Activated naive CD4-positive, alpha-beta T cell treated with anti-CD3 and anti-CD28 coated beads, Interleukin-2, amount 50 U/mL, for 24 hours (primary cell): Measurements from ENCODE around the gene GDPD2.
A peak's percentile ranks its signal among the peaks of the same experiment; 100 is the strongest.
"Not testable (repeated sequence)": the region's sequence is repeated elsewhere in the genome, so short reads cannot be mapped to it uniquely, and the experiment has no call there.

Experiments used
- H3K27ac Mint-ChIP-seq: one replicate; pipeline ENCODE4 v1.8.0; 2021; ENCODE audit warnings: mild to moderate bottlenecking, mixed read lengths
- H3K27me3 Mint-ChIP-seq: one replicate; pipeline ENCODE4 v1.8.0; 2021; ENCODE audit warnings: mixed read lengths
- H3K36me3 Mint-ChIP-seq: one replicate; pipeline ENCODE4 v1.8.0; 2021; ENCODE audit warnings: mixed read lengths
- H3K4me1 Mint-ChIP-seq: one replicate; pipeline ENCODE4 v1.8.0; 2021; ENCODE audit warnings: mixed read lengths
- H3K4me3 Mint-ChIP-seq: one replicate; pipeline ENCODE4 v1.8.0; 2021; ENCODE audit warnings: mild to moderate bottlenecking, mixed read lengths
- H3K9me3 Mint-ChIP-seq: one replicate; pipeline ENCODE4 v1.8.0; 2021; ENCODE audit warnings: mixed read lengths

GDPD2 gene, protein sequence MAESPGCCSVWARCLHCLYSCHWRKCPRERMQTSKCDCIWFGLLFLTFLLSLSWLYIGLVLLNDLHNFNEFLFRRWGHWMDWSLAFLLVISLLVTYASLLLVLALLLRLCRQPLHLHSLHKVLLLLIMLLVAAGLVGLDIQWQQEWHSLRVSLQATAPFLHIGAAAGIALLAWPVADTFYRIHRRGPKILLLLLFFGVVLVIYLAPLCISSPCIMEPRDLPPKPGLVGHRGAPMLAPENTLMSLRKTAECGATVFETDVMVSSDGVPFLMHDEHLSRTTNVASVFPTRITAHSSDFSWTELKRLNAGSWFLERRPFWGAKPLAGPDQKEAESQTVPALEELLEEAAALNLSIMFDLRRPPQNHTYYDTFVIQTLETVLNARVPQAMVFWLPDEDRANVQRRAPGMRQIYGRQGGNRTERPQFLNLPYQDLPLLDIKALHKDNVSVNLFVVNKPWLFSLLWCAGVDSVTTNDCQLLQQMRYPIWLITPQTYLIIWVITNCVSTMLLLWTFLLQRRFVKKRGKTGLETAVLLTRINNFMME

DNA sequence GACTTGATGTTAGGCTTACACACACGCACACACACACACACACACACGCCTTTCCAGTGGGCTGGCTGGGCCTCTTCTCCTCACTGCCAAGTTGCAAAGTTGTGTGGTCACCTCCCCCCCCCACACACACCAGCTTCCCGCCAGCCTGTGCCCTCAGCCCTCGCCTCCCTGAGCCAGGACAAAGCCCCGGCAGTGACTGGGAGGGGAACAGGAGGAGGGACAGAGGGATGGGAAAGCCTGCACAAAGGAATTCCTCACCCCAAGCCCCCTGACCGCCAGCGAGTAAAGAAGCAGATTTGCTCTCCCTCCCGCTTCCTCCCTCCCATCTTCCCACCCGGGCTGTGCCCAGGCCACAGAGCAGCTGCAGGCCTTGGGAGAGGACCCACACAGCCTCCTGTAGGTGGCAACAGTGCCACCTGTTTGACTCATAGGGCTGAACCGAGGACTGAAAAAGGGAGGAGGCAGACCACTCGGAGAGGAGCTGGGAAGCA, at the start of gene GDPD2:
TSS of gene GDPD2 (plus strand) at position 464 of the 491 bp plus-strand sequence. CDS start 1,671 bp downstream, outside the sequence.
- Mint-ChIP-seq H3K27me3 (peaks cover 1% of the 10 kb centered on the region), H3K4me3 (no peak within 1 kb of the TSS), H3K9me3 (no peaks in the 10 kb centered on the region), H3K4me1 (no peaks in the 10 kb centered on the region), H3K27ac (no peak within 1 kb of the TSS), H3K36me3 (no peaks in the 10 kb centered on the region)

DNA sequence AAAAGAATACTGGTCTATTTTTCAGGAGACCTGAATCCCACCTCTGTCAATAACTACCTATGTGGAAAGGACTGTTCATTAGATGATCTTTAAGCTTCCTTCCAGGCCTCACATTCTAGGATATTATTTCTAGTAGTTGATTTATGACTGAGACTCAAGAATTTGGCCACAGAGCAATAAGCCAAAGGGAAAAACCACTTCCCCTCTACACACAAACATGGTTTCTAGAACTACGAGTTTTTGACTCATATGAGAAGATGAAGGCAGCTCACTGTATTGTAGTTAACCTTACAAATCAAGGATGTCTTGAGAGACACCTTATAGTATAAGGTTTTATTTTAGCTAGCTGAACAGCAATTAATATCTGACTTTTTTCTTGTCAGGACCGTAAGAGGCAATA, 36.9 kb upstream of the GDPD2 start:
- H3K4me1 Mint-ChIP-seq = no peaks in the 10 kb centered on the region
- no peaks in the 10 kb centered on the region for H3K9me3 Mint-ChIP-seq
- H3K4me3 Mint-ChIP-seq = no peak overlapping the region
- H3K27me3 Mint-ChIP-seq = no peaks in the 10 kb centered on the region
- H3K36me3 Mint-ChIP-seq = no peaks in the 10 kb centered on the region
- H3K27ac Mint-ChIP-seq = no peak overlapping the region

DNA sequence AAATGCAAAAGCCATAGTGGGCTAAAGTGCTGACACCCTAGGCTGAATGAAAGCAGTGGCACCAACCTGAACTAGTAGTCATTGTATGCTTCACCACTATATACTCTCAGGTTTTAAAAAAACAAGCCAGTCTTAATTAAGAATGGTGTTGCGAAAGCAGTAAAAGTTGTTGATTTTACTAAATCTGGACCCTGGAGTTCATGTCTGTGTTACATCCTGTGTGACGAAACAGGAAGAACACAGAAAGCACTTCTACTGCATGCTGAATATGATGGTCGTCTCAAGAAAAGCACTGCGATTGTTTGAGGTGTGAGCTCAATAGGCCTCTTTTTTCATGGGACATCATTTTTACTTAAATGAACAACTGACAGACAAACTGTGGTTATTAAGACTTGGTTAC, 24.2 kb upstream of the GDPD2 start:
- Mint-ChIP-seq H3K4me1 (peaks cover 13% of the 10 kb centered on the region), H3K27me3 (no peaks in the 10 kb centered on the region), H3K9me3 (no peaks in the 10 kb centered on the region), H3K36me3 (no peaks in the 10 kb centered on the region), H3K27ac (peak overlapping the region; percentile 86), H3K4me3 (peak overlapping the region; percentile 39)

DNA sequence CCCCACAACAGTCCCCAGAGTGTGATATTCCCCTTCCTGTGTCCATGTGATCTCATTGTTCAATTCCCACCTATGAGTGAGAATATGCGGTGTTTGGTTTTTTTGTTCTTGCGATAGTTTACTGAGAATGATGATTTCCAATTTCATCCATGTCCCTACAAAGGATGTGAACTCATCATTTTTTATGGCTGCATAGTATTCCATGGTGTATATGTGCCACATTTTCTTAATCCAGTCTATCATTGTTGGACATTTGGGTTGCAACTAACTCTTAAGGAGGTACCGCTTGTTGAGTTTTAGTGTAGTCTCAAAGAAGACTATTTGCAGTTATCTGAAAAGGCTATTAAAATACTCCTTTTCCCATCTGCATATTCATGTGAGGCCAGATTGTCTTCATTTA, 22.9 kb upstream of the GDPD2 start:
- H3K9me3 Mint-ChIP-seq, H3K36me3 Mint-ChIP-seq, H3K27me3 Mint-ChIP-seq, H3K27ac Mint-ChIP-seq, H3K4me3 Mint-ChIP-seq: not testable (repeated sequence)
- H3K4me1 Mint-ChIP-seq = peaks cover 13% of the 10 kb centered on the region

DNA sequence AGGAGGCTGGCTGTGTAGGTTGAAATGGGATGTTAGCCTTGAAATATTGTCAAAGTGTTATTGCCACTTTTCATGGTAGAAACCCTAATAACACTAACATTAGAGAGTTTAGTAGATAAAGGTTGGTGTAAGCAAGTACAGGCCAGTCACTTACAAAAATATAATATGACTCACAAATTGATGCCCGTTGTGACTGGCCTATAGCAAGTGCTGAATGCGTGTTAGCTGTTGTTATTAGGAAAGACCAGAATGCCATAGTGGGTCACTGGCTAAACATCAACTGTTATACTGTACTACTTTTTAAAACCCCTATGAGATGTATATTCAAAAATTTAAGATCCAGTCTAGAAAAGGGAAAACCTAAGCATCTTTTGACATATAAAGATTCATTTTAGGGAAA, 20.4 kb upstream of the GDPD2 start:
- Mint-ChIP-seq H3K9me3 (no peaks in the 10 kb centered on the region), H3K36me3 (no peaks in the 10 kb centered on the region), H3K27ac (no peak overlapping the region), H3K4me3 (no peak overlapping the region), H3K27me3 (no peaks in the 10 kb centered on the region), H3K4me1 (peaks cover 13% of the 10 kb centered on the region)

DNA sequence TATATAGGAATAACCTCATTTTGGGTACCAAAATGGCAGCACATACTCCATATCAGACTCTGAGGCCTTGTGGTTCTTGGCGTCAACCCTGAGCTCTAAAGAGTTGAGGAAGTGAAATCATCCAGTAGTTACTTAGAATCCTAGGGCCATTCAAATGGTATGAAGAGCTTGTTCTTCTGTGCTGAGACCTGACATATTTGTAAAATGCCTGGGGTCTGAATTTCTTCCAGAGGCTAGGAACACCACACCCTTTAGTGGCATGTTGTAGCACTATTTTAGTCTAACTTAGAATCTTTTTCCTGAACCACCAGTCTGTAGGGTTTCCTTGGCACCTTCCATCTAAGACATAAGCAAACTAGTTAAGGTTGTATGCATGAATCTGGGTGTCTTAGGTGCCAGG, 18.1 kb upstream of the GDPD2 start:
- no peaks in the 10 kb centered on the region for H3K36me3 Mint-ChIP-seq
- no peaks in the 10 kb centered on the region for H3K27me3 Mint-ChIP-seq
- H3K27ac Mint-ChIP-seq = no peak overlapping the region
- H3K4me1 Mint-ChIP-seq = no peaks in the 10 kb centered on the region
- H3K4me3 Mint-ChIP-seq = no peak overlapping the region
- H3K9me3 Mint-ChIP-seq = no peaks in the 10 kb centered on the region

DNA sequence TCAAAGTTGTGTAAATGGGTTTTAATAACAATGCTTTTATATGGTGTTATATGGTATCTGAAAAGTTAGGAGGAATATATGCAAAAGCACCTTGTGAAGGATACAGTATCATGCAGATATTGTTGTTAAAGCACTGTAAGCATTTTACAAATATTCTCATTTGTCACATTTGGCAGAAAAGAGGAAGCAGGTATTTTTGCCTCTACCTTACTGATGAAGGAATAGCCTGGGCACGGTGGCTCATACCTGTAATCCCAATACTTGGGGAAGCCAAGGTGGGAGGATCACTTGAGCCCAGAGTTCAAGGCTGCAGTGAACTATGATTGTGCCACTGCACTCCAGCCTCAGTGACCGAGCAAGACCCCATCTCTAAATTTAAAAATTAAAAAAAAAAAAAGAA, 12.2 kb upstream of the GDPD2 start:
- no peak overlapping the region for H3K27ac Mint-ChIP-seq

DNA sequence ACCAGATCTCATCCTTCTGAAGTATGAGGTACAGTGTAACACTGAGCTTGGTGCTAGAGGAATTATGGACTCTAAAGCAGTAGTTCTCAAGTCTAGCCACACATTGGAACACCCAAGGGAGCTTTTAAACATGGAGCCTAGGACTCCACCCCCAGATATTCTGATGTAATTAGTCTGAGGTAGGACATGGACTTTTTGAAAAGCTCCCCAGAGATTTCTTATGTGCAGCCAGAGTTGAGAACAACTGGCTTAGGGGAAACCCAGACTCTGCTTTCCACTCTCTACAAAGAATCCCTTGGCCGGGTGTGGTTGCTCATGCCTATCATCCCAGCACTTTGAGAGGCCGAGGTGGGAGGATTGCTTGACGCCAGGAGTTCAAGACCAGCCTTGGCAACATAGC, 11.6 kb upstream of the GDPD2 start:
- H3K4me1 Mint-ChIP-seq = no peaks in the 10 kb centered on the region
- no peak overlapping the region for H3K27ac Mint-ChIP-seq
- no peak overlapping the region for H3K4me3 Mint-ChIP-seq
- no peaks in the 10 kb centered on the region for H3K9me3 Mint-ChIP-seq
- H3K27me3 Mint-ChIP-seq = no peaks in the 10 kb centered on the region
- H3K36me3 Mint-ChIP-seq = no peaks in the 10 kb centered on the region

More for the DNA sequence above, 12.2 kb upstream of the GDPD2 start:
- no peaks in the 10 kb centered on the region for H3K27me3 Mint-ChIP-seq
- no peaks in the 10 kb centered on the region for H3K4me1 Mint-ChIP-seq
- H3K4me3 Mint-ChIP-seq = no peak overlapping the region
- H3K9me3 Mint-ChIP-seq = no peaks in the 10 kb centered on the region
- H3K36me3 Mint-ChIP-seq = no peaks in the 10 kb centered on the region

DNA sequence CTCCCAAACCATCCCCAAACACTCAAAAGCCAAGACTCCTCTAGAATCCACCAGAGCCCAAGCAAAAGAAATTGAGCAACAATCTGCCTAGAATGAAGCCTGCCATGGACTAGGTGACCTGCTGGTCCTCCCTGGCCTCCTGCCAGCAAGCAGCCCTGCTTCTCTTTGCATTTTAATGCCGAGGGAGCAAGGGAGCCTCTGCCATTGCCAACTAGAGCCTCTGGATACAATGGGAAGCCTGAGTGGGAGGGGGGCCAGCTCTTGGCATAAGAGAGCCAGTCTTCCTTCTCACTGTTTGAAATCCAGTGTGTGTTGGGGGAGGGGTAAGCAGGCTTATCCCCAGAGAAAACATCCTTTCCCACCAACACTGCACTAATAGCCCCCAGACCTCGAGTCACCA, 1.5 kb upstream of the GDPD2 start:
- Mint-ChIP-seq H3K9me3 (no peaks in the 10 kb centered on the region), H3K27ac (no peak overlapping the region), H3K36me3 (no peaks in the 10 kb centered on the region), H3K27me3 (peaks cover 1% of the 10 kb centered on the region), H3K4me3 (no peak overlapping the region), H3K4me1 (no peaks in the 10 kb centered on the region)

DNA sequence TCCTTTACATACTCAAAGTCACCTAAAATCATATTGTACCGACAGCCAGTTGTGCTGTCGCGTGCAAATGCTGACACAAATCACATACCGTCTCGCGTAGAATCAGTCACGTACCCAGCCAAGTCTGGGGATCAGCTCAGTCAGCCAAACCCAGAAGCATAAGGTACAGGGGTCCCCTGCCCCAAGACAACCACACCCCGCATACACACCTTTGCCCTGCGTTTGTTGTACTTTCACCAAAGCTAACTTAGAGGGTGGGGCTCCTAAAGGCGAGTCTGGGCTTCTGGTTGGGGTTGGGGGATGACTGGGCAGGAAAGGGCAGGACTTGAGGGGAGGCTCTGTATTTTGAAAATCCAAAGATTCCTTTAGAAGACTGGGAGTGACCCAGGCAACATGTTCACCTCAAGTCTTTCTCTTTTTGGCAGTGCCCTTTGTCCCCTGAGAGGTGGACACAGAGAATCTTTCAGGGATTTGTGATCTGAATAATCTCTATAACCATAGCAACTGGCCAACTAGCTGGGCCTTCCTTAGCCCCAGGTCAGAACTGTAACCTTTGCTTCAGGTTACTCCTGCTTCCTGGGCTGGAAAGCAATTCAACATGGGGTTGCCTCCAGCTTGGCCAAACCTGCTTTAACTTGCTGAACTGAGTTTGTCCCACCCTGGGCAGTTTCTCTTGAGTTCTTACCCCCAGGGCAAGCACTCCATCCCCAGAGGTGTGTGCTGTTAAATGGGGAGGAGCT, 992 bp downstream of the GDPD2 start:
- H3K36me3 Mint-ChIP-seq = no peaks in the 10 kb centered on the region
- H3K27ac Mint-ChIP-seq = no peak overlapping the region
- no peaks in the 10 kb centered on the region for H3K4me1 Mint-ChIP-seq
- no peaks in the 10 kb centered on the region for H3K9me3 Mint-ChIP-seq
- no peak overlapping the region for H3K4me3 Mint-ChIP-seq
- peaks cover 1% of the 10 kb centered on the region for H3K27me3 Mint-ChIP-seq

DNA sequence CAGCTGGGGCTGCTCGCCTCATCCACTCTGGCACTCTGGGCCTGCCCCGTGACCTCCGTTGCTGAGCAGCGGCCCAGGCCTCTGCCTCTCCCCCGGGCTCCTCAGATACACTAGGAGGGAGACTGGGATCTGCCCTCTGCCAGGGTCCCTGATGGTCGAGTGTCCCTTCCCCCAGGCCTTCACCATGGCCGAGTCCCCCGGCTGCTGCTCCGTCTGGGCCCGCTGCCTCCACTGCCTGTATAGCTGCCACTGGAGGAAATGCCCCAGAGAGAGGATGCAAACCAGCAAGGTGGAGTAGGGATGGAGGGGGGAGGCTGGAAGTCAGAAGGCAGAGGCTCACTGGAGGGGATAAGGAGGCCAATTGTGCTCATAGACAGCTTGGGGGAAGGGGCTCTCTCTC, 1.7 kb downstream of the GDPD2 start:
- Mint-ChIP-seq H3K4me1 (no peaks in the 10 kb centered on the region), H3K9me3 (no peaks in the 10 kb centered on the region), H3K36me3 (no peaks in the 10 kb centered on the region), H3K27ac (no peak overlapping the region), H3K27me3 (peaks cover 1% of the 10 kb centered on the region), H3K4me3 (no peak overlapping the region)

DNA sequence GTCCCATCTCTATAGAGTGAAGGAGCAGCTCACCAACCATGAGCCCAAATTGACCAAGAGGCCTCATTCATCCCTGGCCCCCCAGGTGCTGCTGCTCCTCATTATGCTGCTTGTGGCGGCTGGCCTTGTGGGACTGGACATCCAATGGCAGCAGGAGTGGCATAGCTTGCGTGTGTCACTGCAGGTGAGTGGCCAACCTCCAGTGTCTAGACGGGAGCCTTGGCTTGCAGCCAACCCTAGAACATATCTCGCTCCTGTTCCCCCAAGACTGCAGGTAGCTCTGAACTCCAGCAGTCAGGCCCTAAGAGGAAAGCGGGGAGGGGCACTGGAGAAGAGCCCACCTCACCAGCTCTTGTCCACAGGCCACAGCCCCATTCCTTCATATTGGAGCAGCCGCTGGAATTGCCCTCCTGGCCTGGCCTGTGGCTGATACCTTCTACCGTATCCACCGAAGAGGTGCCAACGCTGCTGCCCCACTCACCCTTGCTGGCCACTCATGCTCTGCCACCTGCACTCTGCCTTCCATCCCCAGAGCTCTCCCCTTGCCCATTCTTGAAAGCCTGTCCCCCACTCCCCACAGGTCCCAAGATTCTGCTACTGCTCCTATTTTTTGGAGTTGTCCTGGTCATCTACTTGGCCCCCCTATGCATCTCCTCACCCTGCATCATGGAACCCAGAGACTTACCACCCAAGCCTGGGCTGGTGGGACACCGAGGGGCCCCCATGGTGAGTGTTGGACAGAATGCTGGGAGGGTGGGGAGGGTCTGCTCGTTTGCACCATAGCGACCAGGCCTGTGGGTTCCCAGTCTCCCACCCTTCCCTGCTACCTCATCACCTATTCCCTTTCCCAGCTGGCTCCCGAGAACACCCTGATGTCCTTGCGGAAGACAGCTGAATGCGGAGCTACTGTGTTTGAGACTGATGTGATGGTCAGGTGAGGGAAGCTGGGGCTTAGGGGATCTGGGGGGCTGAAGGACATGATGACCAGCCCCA, 3.5 kb downstream of the GDPD2 start:
- Mint-ChIP-seq H3K36me3 (no peaks in the 10 kb centered on the region), H3K4me3 (no peak overlapping the region), H3K27me3 (peaks cover 1% of the 10 kb centered on the region)

DNA sequence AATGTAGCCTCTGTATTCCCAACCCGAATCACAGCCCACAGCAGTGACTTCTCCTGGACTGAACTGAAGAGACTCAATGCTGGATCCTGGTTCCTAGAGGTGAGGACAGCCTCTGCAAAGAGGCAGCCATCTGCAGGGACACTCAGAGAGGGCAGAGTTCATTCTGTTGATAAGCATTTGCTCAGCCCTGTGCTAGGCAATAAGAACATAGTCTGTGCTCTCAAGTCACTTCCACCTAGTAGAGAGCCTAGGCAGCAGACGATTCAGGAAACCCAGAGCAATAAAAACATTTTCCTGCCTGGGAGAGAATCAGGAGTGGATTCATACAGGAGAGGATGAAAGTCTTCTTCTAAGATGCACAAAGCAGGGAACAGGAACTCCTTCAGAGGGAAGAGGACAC, 4.3 kb downstream of the GDPD2 start:
- no peak overlapping the region for H3K27ac Mint-ChIP-seq
- no peaks in the 10 kb centered on the region for H3K4me1 Mint-ChIP-seq
- no peak overlapping the region for H3K4me3 Mint-ChIP-seq
- no peaks in the 10 kb centered on the region for H3K9me3 Mint-ChIP-seq
- no peaks in the 10 kb centered on the region for H3K36me3 Mint-ChIP-seq
- H3K27me3 Mint-ChIP-seq = peaks cover 1% of the 10 kb centered on the region

More for the DNA sequence above, 3.5 kb downstream of the GDPD2 start:
- Mint-ChIP-seq H3K4me1 (no peaks in the 10 kb centered on the region), H3K27ac (no peak overlapping the region), H3K9me3 (no peaks in the 10 kb centered on the region)

DNA sequence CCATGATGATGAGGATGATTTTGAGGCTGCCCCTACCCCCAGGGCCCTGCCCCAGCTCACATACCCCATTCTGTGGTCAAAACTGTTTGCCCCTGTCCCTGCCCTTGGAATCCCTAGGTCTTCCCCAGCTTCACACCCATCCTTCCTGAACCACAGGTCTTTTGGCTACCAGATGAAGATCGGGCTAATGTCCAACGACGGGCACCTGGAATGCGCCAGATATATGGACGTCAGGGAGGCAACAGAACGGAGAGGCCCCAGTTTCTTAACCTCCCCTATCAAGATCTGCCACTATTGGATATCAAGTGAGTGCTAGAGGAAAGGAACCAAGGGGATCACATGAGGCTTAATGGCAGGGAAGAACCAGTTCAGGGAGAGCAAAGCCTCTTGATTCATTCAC, 6.6 kb downstream of the GDPD2 start:
- Mint-ChIP-seq H3K27ac (no peak overlapping the region), H3K4me1 (no peaks in the 10 kb centered on the region), H3K27me3 (no peaks in the 10 kb centered on the region), H3K36me3 (no peaks in the 10 kb centered on the region), H3K4me3 (no peak overlapping the region), H3K9me3 (no peaks in the 10 kb centered on the region)
